Hepatocyte (in vitro differentiated cells): Measurements from ENCODE around the gene MFAP2. TPM values are rescaled to one million over a fixed set of nuclear protein-coding genes. Genes with fewer than 3 reads are reported as not detected.

Experiments
- DNase-seq: peaks from one replicate; pipeline ENCODE4 v3.0.0-alpha.2; 2016; ENCODE audit warnings: low spot score
- H2AFZ ChIP-seq: fragments of 200-600 bp; sonication (generic); 2 replicates; pipeline ENCODE4 v1.6.0; 2016; ENCODE audit warnings: antibody characterized with exemption, mild to moderate bottlenecking
- H3K27ac ChIP-seq: fragments of 200-600 bp; sonication (generic); 2 replicates; pipeline ENCODE4 v1.5.1; 2016; ENCODE audit warnings: mild to moderate bottlenecking
- H3K27me3 ChIP-seq: fragments of 200-600 bp; sonication (generic); 2 replicates; pipeline ENCODE4 v1.6.1; 2016
- H3K36me3 ChIP-seq: fragments of 200-600 bp; sonication (generic); replicated peaks from 2 replicates; pipeline ENCODE4 v1.5.1; 2016; ENCODE audit warnings: low read depth; ENCODE audit not compliant: insufficient read depth
- H3K4me1 ChIP-seq: fragments of 200-600 bp; sonication (generic); 2 replicates; pipeline ENCODE4 v1.5.1; 2016; ENCODE audit warnings: mild to moderate bottlenecking, moderate library complexity; ENCODE audit not compliant: insufficient read depth
- H3K4me2 ChIP-seq: fragments of 200-600 bp; sonication (generic); 2 replicates; pipeline ENCODE4 v1.6.0; 2016
- H3K4me3 ChIP-seq: fragments of 200-600 bp; sonication (generic); 2 replicates; pipeline ENCODE4 v1.5.1; 2016; ENCODE audit warnings: mild to moderate bottlenecking
- H3K79me2 ChIP-seq: fragments of 200-600 bp; sonication (generic); 2 replicates; pipeline ENCODE4 v1.6.0; 2017; ENCODE audit warnings: mild to moderate bottlenecking
- H3K9me2 ChIP-seq: fragments of 200-600 bp; sonication (generic); replicated peaks from 2 replicates; pipeline ENCODE4 v1.6.0; 2017; ENCODE audit warnings: mild to moderate bottlenecking; ENCODE audit not compliant: insufficient read depth
- H3K9me3 ChIP-seq: fragments of 200-600 bp; sonication (generic); 2 replicates; pipeline ENCODE4 v1.5.1; 2016; ENCODE audit warnings: low read depth, mild to moderate bottlenecking
- H4K20me1 ChIP-seq: fragments of 200-600 bp; sonication (generic); 2 replicates; pipeline ENCODE4 v1.6.0; 2016; ENCODE audit warnings: mild to moderate bottlenecking; ENCODE audit not compliant: insufficient read depth, poor library complexity, severe bottlenecking
- EZH2 ChIP-seq: fragments of 200-600 bp; sonication (generic); IDR thresholded peaks from 2 replicates; pipeline ENCODE4 v1.6.1; 2016; ENCODE audit warnings: antibody characterized with exemption, mild to moderate bottlenecking, borderline replicate concordance
- EZH2phosphoT487 ChIP-seq: fragments of 200-600 bp; sonication (generic); IDR thresholded peaks from one replicate; pipeline ENCODE4 v1.6.1; 2018; ENCODE audit warnings: antibody characterized with exemption, mild to moderate bottlenecking, low read depth, moderate library complexity; ENCODE audit not compliant: unreplicated experiment, severe bottlenecking
- WGBS: methylation state at CpG from one replicate; pipeline ENCODE4 v1.1.6; 2016; ENCODE audit warnings: low lambda C conversion rate; ENCODE audit errors: missing lambda C conversion rate; 5-methylcytosine and 5-hydroxymethylcytosine counted together
- polyA plus RNA-seq: library from polyadenylated mRNA; unstranded; fragments of >200 nt; fragmentation: Nextera tagmentation; extraction: Ambion mirVana; gene quantifications from 2 replicates; pipeline ENCODE4 v1.2.1, GENCODE V29; 2016
- total RNA-seq: library from RNA; depleted of rRNA; stranded (reverse); fragments of >200 nt; gene quantifications from 2 replicates; pipeline ENCODE4 v1.2.3, GENCODE V29; 2014
- TF ChIP-seq, protein P1 (sequence below): fragments of 200-600 bp; sonication (generic); IDR thresholded peaks from 2 replicates; pipeline ENCODE4 v1.5.1; 2016; ENCODE audit warnings: antibody characterized with exemption, mild to moderate bottlenecking; ENCODE audit not compliant: poor library complexity

Gene MFAP2
- total and polyA plus RNA-seq, 2 experiments from 2014 or later = 172 to 551 TPM

DNA sequence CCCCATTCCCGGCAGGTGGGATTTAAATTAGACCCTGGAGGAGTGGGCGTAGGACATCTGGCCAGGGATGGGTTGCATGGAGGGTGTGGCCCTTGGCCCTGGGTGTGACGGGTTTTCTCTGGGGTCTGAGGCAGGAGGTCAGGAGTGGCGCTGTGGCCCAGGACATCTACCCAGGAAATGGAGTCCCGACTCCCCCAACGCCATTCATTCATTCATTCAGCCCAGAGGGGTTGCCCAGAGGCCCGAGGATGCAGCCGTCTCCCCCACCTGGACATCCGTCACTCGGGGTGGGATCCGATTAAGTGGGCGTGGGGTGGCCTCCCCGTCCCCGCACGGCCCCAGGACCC lies 30.6 kb upstream of the MFAP2 start:
- Histone ChIP-seq H3K4me2 (peak overlapping the region; percentile 89), H4K20me1 (no peaks in the 10 kb centered on the region), H3K4me3 (peak overlapping the region; percentile 99), H2AFZ (peak overlapping the region; percentile 78), H3K9me2 (no peaks in the 10 kb centered on the region), H3K27me3 (no peaks in the 10 kb centered on the region), H3K9me3 (no peaks in the 10 kb centered on the region), H3K36me3 (no peaks in the 10 kb centered on the region), H3K27ac (no peak overlapping the region), H3K79me2 (peaks cover 8% of the 10 kb centered on the region), H3K4me1 (peaks cover 16% of the 10 kb centered on the region)
- TF ChIP-seq EZH2phosphoT487 (no peak), EZH2 (no peak)
- TF ChIP-seq, protein P1, sequence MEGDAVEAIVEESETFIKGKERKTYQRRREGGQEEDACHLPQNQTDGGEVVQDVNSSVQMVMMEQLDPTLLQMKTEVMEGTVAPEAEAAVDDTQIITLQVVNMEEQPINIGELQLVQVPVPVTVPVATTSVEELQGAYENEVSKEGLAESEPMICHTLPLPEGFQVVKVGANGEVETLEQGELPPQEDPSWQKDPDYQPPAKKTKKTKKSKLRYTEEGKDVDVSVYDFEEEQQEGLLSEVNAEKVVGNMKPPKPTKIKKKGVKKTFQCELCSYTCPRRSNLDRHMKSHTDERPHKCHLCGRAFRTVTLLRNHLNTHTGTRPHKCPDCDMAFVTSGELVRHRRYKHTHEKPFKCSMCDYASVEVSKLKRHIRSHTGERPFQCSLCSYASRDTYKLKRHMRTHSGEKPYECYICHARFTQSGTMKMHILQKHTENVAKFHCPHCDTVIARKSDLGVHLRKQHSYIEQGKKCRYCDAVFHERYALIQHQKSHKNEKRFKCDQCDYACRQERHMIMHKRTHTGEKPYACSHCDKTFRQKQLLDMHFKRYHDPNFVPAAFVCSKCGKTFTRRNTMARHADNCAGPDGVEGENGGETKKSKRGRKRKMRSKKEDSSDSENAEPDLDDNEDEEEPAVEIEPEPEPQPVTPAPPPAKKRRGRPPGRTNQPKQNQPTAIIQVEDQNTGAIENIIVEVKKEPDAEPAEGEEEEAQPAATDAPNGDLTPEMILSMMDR = no peak
- no peak for DNase-seq
- 1% methylated on average over 7 of the region's 15 CpGs for WGBS

DNA sequence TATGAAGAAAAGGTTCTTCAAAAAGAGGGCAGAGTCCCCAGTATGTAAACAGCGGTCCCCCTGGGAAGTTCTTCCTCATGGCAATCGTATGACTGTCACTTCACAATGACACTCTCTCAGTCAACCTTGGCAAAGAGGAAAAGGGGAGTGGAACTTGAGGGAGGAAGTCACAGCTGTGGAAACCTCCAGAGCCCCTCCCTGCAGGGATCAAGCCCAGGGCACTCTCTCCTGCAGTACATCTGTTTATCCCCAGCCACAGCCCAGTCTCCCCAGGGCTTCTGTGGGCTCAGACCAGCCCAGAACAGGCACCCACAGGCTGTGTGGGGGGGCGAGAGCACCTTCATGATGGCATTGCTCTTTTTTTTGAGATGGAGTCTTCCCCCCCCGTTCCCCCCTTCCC lies 29.3 kb upstream of the MFAP2 start:
- Histone ChIP-seq H3K4me2 (no peak overlapping the region), H3K4me3 (no peak overlapping the region)

DNA sequence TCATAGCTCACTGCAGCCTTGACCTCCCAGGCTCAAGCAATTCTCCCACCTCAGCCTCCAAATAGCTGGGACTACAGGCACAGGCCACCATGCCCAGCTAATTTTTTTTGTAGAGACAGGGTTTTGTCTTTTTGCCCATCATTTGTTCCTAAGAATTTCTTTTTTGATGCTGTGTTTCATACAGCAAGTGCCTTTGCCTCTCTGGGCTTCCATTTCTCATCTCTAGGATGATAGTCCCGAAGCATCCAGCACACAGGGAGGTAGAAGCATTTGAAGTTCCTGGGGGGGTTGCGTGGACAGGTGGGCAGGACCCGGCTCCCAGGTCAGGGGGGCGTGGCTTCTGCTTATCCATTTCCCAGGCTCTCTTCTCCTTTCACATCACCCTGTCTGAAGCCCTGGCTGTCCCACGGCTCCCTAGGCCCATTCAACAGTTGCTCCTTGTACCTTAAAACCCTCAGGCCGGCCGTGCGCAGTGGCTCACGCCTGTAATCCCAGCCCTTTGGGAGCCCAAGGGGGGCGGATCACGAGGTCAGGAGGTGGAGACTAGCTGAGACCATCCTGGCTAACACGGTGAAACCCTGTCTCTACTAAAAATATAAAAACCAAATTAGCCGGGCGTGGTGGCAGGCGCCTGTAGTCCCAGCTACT lies 27.9 kb upstream of the MFAP2 start:
- Histone ChIP-seq H3K4me1 (peaks cover 16% of the 10 kb centered on the region), H4K20me1 (no peaks in the 10 kb centered on the region), H3K79me2 (peaks cover 8% of the 10 kb centered on the region), H3K9me2 (no peaks in the 10 kb centered on the region), H2AFZ (no peak overlapping the region), H3K36me3 (no peaks in the 10 kb centered on the region), H3K27ac (no peak overlapping the region), H3K4me3 (no peak overlapping the region), H3K27me3 (no peaks in the 10 kb centered on the region), H3K4me2 (no peak overlapping the region), H3K9me3 (no peaks in the 10 kb centered on the region)
- WGBS = 90% methylated on average over 15 of the region's 15 CpGs
- DNase-seq = no peak
- TF ChIP-seq EZH2phosphoT487 = no peak

More for the DNA sequence above, 29.3 kb upstream of the MFAP2 start:
- TF ChIP-seq EZH2 (no peak), EZH2phosphoT487 (no peak)
- TF ChIP-seq, protein P1 = no peak
- H3K27me3 ChIP-seq = no peaks in the 10 kb centered on the region
- H2AFZ ChIP-seq = no peak overlapping the region
- peaks cover 16% of the 10 kb centered on the region for H3K4me1 ChIP-seq
- no peaks in the 10 kb centered on the region for H4K20me1 ChIP-seq
- peaks cover 8% of the 10 kb centered on the region for H3K79me2 ChIP-seq
- H3K36me3 ChIP-seq = no peaks in the 10 kb centered on the region
- DNase-seq = peak; percentile 42
- 59% methylated on average over 2 of the region's 4 CpGs for WGBS
- no peaks in the 10 kb centered on the region for H3K9me3 ChIP-seq
- H3K27ac ChIP-seq = no peak overlapping the region
- H3K9me2 ChIP-seq = no peaks in the 10 kb centered on the region

DNA sequence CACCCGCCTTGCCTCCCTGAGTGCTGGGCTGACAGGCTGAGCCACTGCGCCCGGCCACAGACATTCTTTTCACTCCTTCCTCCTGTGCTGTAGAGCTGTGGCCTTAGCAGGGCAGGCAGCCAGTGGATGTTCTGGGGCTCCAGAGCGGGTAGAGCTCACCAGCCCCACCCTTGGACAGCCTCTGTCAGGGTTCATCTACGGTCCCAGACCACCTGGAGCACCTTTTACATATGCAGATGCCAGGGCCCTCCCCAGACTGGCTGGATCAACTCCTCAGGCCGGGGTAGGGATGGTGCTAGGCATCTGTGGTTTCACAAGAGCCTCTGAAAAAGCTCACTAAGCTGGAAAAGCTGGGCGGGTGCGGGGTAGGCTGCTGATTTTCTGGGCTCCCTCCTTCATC lies 26.7 kb upstream of the MFAP2 start:
- WGBS = 76% methylated on average over 8 of the region's 8 CpGs
- no peaks in the 10 kb centered on the region for H3K36me3 ChIP-seq
- no peak for DNase-seq
- no peak overlapping the region for H3K4me2 ChIP-seq
- H3K4me3 ChIP-seq = no peak overlapping the region
- H2AFZ ChIP-seq = no peak overlapping the region
- H3K79me2 ChIP-seq = peaks cover 8% of the 10 kb centered on the region
- H3K9me3 ChIP-seq = no peaks in the 10 kb centered on the region
- no peaks in the 10 kb centered on the region for H3K27me3 ChIP-seq
- H3K27ac ChIP-seq = no peak overlapping the region
- no peaks in the 10 kb centered on the region for H4K20me1 ChIP-seq
- H3K9me2 ChIP-seq = no peaks in the 10 kb centered on the region
- H3K4me1 ChIP-seq = peaks cover 16% of the 10 kb centered on the region
- TF ChIP-seq EZH2phosphoT487 (no peak), EZH2 (no peak)
- TF ChIP-seq, protein P1 = no peak
